Measurements from ENCODE around the gene ZXDC.

The ZXDC gene

GRCh38 chr3:126433496-126434263, 42.0 kb downstream of the ZXDC start:
- DNase-seq, result no peak

DNA sequence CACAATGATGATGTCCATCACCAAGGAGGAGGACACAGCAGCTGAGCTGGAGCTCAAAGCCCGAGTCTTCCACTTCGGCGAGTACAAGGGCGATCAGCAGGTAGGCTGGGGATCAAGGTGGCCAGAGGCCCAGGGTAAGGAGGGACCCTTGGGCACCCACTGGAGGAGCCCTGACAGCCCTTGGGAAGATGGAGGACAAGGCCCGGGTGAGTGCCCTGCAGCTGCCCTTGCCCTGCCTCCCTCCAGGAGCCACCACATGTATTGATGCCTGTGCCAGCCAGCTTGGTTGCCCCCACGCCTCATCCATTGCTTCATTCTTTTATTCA, 42.6 kb downstream of the ZXDC start:
- DNase-seq, result no peak

DNA sequence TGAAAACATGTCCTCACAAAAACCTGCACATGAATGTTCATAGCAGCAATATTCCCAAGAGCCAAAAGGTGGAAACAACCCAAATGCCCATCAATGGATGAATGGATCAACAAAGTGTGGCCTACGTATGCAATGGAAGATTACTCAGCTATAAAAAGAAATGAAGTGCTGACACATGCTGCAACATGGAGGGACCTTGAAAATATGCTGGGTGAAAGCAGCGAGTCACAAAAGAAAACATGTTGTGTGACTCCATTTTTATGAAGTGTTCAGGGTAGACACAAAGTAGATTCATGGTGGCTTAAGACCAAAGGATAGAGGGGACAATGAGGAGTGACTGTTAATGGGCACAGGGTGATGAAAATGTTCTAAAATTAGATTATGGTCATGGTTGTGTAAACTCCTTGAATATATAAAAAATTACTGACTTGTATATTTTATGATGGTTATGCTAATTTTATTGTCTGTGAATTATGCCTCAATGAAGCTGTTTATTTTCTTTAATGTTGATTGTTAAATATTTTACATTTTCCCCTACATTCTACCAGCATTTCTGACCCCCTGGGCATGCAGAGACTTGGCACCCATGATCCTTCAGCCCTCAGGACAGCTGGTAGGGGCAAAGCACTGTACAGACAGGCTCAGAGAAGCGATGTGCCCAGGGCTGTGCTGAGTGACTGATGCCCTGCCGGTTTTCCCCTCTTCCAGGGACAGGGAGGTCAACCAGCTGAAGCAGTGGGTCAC, 43.2 kb downstream of the ZXDC start:
- no peak for DNase-seq

GRCh38 chr3:126431103-126431534, 44.6 kb downstream of the ZXDC start:
- no peak for DNase-seq

- DNase-seq, result no peak
These were observed 50.9 kb downstream of the ZXDC start for GRCh38 chr3:126424751-126425150.

- DNase-seq, result no peak
These were observed 51.5 kb downstream of the ZXDC start for GRCh38 chr3:126424039-126424717.

- no peak for DNase-seq
These were observed 52.3 kb downstream of the ZXDC start for GRCh38 chr3:126423191-126424038.

- no peak for DNase-seq
These were observed 53.1 kb downstream of the ZXDC start for GRCh38 chr3:126422571-126423091.

DNA sequence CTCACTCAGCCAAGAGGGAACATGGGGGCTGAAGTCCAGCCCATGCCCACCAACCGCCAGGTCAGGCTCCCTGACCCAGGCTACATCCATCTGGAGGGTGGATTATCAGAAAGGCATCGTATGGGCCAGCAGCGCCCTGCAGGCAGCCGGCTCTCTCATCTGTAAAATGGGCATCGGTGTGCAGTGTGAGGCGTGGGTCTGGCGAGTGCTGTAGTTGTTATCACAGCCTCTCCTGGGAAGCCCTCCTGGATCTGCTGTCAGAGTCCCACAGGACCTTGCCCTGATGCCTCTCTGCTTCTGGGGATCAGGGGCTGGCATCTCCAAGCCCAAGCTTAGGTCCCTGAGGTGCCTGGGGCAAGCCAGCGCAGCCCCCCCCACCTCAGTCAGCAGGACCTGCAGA, 53.6 kb downstream of the ZXDC start:
- no peak for DNase-seq

- DNase-seq, result no peak
These were observed 54.0 kb downstream of the ZXDC start for GRCh38 chr3:126421573-126422119.

DNA sequence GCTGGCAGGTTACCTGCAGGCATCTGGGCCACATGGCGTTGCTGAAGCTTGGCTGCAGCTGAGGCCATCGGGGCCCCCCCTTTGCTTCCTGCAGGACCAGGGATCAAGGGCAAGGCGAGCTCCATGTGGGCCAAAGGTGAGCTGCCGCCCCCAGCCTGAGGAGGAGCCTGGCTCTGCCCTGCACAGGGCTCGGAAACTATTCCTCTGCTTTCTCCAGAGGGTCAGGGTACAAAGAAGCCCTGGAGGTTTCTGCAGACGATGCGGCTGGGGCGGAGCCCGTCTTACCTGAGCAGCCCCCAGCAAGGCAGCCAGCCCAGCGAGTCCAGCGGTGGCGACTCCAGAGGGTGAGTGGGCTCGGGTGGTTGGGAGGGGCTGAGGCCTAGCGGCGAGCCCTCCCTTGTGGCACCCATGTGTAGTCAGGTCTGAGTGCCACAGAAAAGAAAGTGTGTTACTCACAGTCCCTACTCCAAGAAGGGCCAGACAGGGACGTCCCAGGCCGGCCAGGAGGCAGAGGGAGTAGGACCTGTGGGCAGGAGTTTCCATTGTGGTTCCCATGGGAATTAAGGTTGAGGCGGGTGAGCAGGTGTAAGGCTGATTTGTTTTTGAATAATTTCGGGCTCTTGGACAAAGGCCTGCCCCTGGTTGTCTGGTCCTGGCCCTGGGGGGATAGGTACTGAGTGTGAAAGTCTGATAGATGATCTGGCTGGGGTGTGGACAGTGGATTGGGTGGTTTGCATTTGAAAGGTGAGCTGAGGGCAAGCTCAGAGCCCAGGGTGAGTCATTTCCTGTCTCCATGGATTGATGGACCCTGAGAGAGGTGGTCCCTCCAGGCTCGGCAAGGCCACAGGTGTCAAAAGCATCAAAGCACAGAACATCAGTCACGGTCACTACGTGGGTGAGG, 55.6 kb downstream of the ZXDC start:
- DNase-seq, result no peak

GRCh38 chr3:126419151-126419703, 56.5 kb downstream of the ZXDC start:
- DNase-seq, result no peak

- DNase-seq, result no peak
These were observed 57.0 kb downstream of the ZXDC start for GRCh38 chr3:126418661-126419131.

DNA sequence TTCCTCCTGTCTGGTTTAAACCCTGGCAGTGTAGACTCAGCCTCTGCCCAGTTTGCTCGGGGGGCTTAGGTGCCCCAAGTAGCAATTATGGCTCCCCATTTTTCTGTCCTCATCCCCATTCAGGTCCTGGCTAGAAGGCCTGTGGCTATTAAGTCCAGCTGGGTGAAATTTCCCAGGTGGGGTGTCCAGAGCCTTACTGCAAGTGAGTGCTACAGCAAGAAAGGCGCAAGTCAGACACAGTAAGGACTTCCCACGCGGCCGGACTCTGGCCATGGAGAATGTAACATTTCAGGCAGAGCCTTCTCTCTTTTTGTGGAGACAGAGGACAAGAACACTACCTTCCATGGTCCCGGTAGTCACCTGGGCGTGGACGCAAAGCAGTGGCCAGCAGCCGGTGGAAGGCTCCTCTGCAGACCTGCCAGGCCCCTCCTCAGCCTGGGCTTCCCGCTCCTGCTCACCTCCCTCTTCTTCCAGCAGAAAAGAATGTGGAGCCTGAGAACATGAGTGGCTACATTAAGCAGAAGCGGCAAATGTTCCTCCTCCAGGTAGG, 57.6 kb downstream of the ZXDC start:
- DNase-seq, result no peak

- DNase-seq, result no peak
These were observed 58.2 kb downstream of the ZXDC start for GRCh38 chr3:126417515-126417914.

DNA sequence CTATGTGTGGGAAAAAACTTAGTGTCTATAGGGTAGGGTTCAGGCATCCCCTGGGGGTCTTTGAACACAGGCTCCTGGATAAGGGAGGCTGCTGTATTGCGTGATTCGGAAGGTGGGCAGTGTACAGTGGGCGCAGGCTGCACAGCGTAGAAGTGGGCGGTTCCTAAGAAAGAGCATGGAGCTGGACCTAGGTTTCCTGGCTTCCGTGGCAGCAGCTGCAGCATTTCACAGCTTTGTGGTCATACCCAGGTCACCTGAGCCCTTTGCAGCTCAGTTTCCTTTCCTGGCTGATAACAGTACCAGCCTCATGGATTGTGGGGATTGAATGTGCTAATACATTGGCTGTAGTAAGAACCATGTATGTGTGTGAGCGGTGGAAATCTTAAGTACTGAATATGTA, 58.7 kb downstream of the ZXDC start:
- no peak for DNase-seq

DNA sequence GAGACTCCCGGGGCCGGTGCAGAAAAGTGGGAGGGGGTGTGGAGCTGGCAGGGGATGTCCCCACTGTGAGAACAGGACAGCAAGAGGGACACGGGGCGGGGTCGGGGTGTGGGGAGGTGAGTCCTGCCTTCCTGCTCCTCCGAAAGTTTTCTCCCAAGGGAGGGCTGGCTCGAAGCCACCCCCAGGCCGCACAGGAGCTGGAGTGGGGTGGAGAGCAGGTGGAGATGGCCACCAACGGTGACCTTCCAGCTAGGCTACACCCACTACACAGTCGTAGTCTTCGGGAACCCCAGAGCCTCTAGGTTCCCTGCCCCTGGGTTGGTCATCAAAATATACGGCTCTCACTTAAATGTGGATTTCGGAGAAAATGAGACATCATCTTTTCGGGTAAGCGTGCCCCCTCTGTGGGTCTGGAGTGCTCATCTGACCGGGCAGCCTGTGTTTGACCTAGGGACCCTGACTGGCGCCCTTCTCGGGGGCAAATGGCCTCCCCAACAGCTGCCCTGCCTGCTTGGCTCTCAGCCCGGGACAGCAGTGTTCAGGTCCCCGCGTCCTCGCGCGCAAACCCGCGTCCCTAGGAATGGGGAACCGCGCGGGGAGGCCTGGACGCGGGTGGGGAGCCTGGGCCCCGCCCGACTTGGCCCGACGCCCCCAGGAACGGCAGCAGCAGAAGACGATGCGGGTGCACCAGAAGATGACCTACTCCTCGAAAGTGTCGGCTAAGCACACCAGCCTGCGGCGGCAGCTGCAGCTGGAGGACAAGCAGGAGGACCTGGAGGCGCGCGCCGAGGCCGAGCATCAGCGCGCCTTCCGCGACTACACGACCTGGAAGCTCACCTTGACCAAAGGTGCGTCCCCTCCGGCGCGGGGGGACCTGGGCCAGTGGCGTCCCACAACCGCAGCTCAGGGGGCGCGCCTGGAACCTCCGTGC, 59.8 kb downstream of the ZXDC start:
- no peak for DNase-seq

DNA sequence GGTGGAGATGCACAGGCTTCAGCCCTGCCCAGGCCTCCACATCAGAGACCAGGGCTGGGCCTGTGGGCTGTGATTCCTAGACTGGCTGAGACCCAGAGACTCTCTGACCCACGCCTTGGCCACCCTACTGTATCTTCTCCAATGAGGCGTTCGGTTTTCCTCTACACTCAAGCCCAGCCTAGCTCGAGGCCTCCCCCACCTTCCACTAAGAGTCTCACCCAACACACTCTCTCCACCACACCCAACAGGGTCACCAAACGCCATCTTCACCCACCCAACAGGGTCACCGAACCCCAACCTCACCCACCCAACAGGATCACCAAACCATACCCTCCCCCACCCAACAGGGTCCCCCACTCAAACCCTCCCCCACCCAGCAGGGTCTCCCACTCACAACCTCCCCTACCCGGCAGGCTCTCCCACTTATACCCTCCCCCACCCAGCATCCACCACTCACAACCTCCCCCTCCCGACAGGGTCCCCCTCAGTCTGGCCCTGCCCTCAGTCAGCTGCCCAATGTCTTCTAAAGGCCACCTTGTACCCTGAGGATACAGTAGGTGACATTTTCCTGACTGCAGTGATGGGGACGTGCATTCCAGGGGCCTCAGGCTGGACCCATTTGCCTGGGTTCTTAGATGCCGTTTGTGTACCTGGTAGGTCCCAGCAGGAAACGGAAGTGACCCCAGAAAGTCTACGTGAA, 60.6 kb downstream of the ZXDC start:
- no peak for DNase-seq

DNA sequence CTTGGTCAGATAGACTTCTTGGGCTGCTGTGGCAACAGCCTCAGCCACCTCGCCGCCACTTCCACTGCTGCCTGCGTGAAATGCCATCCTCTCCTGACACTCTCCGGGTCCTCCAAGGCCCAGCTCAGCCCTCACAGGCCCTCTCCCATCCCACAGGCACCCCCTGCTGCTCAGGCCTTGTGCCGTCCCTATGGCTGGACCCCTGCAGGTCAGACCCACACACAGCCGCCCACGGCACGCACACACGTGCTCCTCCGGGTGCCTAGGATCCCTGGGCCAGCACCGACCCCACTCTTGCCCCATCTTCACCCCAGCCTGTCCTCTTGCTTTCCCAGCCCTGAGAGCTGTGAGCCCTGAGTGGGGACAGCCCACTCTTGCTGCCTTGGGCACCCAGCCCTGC, 61.3 kb downstream of the ZXDC start:
- DNase-seq, result no peak

All from GF-D8 (cell line).